GM19468 (cell line): ENCODE results near the gene SOX13.

Source experiments
- ATAC-seq: cut with Tn5 transposase; IDR thresholded peaks from one replicate; pipeline ENCODE4 v1.9.1; 2021; ENCODE audit warnings: mild to moderate bottlenecking, moderate library complexity, moderate number of reproducible peaks; ENCODE audit not compliant: unreplicated experiment; ENCODE audit errors: extremely low read depth

The SOX13 gene

DNA sequence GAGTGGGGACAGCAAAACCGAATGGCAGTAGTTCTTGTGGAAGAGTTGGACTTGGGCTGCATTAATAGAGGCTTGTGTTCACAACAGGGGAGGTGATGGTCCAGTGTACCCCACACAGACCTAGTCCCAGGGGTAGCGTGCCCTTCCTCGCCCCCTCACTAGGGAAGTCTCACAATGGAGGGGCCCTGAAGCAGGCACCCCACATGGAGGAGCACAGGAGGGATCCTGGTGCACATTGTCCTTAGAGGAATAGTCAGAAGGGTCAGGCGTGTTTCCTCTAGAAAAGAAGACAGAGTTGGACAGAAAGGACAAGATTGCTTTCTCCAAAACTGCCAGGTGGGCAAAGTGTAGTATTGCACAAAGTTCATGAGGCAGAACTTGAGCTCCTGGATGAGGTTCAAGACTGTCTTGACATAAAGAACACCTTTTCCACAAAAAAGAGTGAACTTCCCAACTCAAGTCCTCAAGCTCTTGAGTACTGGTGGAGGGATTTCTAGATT lies 55.6 kb downstream of the SOX13 start:
- ATAC-seq, result no peak

DNA sequence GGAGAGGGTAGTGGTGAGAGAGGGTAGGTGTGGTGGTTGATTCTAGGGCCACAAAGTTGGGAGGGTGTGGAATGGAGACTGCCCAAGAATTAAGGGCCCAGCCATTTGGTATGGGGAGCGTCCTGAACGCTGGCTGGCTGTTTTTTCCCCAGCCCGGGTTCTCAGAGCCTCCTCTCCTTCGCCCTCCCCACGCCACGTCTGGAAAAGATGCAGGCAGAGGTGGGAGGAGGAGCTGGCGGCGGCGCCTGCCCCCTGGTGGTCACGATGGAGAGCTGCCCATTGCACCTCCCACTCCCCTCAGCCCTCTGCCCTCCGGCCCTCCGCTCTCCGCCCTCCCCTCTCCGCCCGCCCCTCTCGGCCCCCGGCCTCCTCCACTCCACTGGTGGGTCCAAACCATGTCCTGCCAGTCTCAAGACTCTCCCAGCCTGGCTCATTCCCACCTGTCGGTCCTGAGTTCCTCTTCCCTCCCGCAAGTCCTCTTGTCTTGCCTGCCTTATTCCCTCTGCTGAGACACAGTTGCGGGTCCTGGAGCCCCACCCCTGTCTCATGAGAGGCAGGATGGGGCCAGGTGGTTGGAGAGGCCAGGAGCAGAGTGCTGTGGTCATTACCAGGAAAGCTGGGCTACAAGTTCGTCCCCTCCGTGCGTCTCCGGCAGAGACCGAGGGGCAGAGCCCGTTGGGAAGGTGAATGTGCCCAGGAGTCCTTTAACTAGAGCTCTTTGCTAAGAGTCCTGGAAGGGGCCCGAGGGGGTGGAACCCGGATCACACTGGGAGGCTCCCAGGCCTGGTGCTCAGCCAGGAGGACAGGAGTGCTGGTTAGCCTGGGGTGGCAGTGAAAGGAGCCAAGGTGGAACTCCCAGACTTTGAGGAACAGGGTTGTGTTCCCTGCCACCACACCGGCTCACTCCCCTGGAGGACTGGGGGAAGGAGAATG lies 56.3 kb downstream of the SOX13 start:
- ATAC-seq, result no peak

DNA sequence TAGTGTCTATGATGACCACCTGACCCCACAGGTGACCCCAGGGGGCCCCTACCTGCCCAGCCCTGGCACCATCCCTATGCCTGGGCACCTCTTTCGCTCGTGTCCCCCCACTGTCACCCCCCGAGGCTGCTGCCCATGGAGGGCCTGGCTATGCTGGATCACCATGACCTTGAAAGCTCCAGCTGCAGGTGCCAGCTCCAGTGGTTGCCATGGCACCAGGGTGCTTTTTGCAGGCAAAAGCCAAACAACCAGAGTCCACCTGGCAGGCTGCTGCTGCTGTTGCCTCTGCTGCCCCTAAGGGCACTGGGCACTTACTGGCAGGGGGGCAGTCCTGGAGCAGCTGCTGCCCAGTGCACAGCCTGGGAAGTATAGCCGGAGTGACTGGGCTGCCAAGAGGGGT lies 57.3 kb downstream of the SOX13 start:
- no peak for ATAC-seq

DNA sequence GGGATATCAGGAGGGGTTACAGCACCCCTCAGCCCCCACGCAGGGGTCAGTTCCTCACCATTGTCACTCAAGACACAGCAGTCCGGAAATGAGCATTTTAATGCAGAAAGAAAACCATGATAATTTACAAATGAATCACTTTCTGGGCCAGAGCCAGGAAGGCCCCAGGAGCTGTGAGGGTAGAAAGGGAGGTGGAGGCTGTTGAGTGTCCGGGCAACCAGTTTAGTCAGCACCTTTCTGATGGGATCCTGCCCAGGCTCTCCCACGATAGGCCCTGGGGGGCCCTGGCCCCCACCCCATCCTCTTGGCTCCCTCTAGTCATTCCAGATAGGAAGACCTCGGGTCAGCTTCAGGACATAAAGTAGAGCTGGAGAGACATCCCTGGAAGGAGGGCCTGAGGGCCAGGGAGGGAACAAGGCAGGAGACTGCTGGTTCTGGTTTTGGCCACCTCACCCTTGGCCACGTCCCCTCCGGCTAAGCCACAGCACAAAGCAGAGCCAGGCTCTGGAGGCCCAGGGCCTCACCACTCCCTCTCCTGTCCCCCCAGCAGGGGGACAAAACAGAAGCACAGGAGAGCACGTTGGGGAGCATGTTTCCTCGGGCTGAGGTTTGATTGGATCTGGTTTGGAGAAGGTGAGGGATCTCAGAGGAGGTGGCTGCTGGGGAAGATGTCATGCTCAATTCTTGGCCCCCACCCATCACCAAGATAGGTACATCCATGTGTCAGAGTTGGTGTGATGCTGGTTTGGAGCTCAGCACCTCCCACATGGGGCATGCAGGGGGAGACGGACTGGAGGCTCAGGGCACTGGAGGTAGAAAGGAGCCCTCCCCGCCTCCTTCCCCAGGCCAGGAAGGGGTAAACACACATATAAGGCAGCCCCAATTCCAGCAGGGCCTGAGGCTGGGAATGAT lies 58.3 kb downstream of the SOX13 start:
- no peak for ATAC-seq

DNA sequence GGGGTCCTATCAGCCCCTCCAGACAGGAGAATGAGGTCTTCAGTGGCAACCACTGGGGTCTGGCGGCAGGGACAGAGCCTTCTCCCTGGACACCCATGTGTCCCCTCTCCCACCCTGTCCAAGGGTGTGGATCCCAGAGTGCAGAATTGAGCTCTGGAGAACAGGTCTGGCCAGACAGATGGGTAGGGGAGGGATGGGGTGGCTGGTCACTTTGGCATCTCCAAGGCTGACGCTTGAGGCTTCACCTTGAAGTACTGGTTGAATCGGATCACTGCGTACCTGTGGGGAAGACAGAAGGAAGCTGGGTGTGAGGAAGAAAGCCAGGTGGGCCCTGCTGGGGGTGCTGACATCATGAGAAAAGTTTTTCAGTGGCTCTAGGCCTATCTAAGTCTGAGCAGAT lies 59.1 kb downstream of the SOX13 start:
- no peak for ATAC-seq

DNA sequence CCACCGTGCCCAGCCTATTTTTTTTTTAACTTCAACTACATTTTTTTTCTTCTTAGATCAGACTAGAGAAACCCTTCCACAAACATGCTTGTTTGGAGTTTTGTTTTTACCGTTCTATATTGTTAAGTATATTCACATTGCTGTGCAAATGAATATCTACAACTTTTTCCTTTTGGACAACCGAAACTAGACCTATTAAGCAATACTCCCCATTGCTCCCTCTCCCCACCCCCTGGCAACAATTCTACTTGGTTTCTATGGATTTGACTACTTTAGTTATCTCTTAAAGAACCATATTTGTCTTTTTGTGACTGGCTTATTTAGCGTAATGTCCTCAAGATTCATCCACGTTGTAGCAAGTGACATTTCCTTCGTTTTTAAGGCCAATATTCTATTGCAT lies 59.8 kb downstream of the SOX13 start:
- ATAC-seq, result no peak

DNA sequence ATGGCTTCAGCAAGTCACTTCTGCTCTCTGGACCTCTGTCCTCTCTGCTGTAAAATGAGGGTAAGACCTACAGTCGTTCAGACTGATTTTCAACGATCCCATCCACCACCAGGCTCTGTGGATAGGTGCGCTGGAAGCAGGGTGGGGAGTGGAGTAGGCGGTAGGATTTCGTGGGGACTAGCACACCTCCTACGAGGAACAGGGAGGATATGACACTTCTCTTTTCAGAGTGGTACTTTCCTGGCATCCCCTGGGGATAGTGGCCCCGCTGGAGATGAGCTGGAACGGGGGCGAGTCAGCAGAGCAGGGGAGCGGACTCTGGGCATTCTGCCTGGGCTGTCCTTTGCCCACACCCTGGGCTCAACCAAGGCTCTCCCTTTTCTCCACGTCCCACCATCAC lies 61.2 kb downstream of the SOX13 start:
- ATAC-seq, result no peak

DNA sequence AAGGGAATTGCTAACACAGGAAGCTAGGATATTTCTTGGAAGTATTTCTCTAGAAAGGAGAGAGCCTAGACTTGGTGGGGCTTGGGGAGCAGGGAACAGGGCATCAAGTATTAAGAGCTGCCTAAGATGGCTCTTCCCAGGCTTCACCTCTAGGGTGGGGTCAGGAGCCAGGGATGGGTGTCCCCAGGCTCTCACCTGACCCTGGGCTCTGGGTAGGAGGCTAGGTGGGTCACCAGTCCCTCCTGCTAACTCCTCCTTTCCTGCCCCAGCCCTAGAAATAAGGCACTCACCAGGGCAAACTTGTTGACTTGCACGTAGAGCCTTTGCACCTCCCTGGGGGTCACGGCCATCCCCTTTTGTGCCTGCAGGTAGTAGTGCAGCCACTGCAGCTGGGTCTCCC lies 63.9 kb downstream of the SOX13 start:
- no peak for ATAC-seq

DNA sequence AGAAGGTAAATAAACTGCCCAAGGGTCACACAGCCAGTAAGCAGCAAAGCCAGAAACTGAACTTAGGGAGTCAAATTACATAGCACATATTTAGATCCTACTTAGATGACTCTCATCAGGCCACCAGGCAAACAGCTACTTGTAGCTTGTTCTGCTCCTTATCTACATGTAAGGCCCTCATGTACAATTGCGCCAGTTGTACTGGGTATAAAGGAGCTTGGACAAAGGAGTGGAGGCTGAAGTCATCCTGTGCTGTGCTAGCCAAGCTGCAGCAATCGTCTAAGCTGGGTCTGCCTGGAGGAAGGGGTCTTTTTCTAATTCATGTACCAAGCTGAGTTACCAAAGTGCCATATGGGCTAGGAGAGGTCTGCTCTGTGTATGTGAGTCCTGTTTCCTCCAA lies 66.2 kb downstream of the SOX13 start:
- ATAC-seq, result no peak

DNA sequence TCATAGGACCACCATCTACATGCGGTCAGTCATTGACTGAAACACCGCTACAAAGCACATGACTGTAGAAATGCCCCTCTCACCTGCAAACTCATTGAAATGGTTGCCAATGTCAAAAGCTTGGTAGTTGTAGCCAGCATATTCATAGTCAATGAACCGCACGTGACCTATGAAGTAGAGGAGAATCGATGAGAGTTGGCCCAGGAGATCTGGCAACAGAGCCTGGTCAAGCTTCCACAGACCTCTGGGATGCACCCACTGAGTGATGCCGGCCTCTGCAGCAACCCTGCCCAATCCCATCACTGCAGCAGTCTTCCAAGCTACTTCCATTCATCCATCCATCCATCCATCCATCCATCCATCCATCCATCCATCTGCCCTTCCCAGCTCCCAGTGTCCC lies 67.0 kb downstream of the SOX13 start:
- no peak for ATAC-seq

DNA sequence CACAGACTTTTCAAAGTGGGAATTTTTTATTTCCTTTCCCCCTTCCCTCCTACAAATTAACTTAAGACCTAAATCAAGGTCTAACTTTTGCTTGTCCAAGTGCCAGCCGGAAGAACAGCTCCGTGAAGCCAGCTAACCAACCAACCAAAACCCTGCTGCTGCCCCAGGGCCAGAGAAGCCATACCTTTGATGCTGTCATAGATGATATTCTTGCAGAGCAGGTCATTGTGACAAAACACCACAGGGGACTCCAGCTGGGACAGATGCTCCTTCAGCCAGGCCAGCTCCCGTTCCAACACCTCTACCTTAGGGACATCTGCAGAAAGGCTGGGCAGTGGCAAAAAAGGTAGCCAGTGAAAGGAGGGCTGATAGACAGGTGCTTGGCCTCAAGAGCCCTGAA lies 68.2 kb downstream of the SOX13 start:
- ATAC-seq, result no peak

DNA sequence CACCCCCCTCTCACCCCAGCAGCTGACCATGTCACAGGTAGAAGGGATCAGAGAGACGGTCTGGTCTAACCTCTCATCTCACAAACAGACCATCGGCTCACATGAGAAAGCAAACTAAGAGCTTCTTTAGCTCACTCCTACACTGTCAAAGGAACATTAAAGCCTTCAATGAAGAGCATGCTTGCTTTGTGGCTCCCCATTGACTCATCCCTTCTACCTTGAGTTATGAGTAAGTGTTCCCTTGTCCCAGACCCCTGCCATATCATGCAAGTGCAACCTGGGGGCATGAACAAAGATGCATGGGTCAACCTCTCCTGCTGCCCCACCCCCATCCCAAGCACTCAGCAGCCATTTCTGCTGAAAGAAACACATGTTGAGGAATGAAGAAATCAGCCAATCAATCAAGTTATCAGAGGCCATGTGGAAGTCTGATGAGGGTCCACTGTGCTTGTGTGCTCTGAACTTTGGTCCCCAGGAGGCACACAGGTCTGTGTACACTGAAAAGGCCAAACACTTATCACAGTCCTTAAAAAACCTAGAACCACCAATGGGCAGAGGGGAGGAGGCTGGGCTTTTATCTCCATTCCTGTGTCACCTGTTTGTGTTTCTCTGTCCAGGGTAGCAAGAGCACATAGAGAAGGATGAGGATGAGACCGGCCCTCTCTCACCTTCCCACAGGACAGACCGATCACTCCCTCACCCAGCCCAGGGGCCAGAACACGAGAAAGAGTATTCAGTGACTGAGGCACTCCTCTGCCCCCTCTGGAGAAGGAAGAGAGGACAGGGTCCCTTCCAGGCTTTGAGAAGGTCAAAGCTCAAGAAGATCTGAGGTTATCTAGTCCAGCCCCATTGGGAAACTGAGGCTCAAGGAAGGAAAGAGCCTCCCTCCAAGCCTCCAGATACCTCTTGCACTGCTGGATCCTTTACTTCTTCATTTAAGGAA lies 69.4 kb downstream of the SOX13 start:
- ATAC-seq, result no peak

DNA sequence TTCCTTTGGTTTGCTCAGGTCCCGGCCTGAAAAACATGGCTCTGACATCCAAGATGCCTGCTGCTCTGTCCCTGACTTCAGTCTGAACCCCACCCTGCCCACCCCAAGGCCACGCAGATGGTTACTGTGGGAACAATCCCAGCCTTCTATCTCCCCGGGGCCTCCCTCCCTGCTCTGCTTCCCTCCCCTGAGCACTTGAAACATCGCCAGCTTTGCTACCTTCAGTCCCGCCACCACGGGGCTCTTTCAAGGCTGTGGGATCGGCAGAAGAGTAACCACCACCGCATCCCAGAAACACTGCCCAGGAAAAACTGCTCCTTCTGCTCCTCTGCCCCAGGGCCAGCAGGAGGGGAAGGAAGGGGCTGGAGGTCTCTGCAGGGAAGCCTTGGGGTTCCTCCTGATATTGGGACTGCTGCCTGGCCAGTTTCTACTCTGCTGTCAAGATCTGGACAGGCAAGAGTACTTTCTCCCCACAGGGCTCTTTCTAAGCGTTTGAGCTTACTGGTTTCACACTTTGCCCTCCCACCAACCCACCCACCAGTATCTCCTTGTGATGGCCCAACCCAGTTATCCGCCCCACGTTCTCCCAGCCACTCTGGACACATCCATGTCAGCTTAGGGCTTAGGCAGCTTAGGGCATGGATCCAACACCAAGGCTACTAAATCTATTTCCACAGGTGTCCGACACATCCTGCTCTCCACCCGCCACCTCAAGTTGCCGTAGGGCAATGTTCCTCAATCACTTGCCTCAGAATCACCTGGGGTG lies 70.5 kb downstream of the SOX13 start:
- ATAC-seq, result no peak

DNA sequence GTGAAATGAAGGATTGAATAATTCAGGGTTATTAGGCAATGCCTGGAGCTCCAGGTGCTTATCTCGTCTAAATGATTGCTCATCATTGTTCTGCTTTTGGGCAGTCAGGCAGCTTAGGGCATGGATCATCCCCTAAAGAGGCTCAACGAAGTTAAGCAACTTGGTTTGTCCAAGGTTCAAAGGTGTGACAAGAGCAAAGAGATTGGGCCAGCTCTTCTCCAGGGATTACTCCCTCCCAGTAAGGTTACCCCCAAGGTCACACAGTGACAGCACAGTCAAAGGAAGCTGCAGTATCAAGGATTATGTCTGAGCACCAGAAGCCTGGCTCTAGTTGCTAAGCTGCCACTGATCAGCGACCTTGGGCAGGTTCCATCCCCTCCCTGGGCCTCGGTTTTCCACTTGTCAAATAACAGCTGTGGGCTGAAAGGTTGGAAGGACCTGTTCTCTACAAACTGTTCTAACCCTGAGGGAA lies 72.2 kb downstream of the SOX13 start:
- ATAC-seq, result no peak

DNA sequence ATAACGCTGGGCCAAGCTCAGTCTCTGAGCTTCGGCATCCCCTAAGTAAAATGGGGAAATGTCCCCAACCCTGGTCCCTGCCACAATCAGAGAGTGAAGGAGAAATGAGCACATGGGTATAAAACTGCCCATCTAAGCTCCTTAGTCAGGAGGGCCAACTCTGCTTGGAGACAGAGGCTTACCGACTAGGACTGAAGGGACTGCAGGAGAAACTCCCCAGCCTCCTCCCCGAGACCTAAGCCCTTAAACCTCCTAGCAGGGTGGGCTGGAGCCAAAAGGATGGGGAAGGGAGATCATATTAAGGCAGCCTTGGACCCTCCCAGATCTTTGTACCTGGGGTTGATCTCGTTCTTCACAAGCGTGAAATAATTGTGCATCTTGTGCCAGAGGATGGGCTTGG lies 73.4 kb downstream of the SOX13 start:
- ATAC-seq, result no peak

DNA sequence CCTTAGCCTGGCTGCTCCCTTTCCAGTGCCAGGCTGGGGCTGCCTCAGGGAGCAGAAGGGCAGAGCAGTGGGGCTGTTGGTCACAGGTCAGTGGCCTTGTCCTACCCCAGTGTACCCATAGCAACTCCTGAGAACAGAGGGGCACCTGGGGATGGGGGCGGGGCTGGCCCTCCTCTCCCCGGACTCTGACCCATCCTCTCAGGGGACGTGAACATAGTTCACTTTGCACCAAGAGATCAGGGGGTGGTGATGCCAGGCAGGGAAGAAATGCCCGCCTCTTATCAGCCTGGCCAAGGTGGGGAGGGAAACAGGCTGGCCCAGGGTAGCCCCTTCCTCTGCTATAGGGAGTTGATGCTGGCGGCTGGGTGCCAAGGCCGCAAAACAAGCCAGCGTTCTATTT lies 74.0 kb downstream of the SOX13 start:
- ATAC-seq, result no peak

DNA sequence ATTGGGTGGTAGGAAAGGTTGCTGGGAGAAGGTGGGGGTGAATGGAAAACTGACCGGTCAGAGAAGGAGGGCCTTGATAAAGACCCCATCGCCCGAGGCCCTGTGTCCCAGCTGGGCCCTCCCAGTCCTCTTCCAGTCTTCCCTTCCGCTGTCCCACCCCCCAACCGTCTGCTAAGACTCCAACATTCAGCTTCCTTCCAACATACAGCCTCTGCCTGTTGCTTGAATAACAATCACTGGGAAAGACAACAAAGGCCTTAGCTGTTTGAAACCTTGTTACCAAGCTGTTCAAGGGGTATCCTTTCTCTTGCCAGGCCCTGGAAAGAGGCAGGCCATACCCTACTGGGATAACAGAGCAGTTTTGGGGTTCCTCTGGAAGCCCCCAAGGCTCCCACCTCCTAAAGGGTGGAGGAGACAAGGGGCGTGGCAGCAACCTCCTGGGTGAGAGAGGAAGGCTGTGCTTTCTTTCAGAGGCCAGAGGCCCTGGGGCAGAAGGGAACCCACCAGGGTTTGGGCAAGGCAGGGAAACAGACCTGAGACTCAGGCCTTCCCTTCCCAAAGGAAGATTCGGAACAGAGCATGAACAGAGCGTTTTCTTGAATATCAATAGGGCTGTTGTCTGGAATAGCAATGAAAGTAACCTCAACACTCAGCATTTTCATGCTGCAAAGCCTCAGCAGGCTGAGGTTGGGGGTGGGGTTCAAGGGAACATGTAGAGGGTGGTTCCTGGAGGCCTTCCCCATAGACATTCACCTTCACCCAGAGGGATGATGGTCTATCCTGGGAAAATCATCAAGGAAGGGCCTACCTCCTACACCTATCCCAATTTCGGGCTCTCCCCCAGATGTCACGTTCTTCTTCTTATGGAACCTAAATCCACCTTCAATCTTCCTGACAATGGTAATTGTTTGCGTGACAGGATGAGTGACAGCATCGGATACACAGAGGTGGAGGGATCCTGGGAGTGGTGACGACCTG lies 74.8 kb downstream of the SOX13 start:
- ATAC-seq, result no peak

DNA sequence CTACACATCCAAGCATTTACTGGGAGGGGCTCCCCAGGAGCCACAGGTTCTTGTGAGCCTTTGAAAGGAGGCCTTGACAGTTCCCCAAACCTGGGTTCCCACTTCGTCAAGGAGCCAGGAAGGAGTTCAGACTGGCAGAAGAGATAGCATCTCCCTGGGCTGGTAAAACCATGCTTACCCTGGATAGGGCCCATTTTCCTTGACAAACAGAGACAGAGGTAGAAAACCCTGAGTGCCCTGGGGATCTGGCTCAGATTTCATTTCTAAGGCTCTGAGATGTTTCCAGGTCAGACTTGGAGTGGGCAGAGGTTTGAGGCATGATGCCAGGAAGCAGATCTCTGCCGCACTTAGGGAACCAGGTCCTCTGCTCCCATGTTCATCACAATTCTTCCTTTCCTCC lies 76.2 kb downstream of the SOX13 start:
- no peak for ATAC-seq
